H9 (cell line): ENCODE measurements around the gene DAB1. TPM values are rescaled to one million over a fixed set of nuclear protein-coding genes. Genes with fewer than 3 reads are reported as not detected.

ENCODE experiments used
- DNase-seq: peaks from one replicate; pipeline ENCODE4 v3.0.0-alpha.2; 2017
- H2AFZ ChIP-seq: one replicate; pipeline ENCODE4 v1.6.1; 2013; ENCODE audit warnings: mild to moderate bottlenecking, low read length, control low read depth, moderate library complexity
- H2AK5ac ChIP-seq: 2 replicates; pipeline ENCODE4 v1.6.1; 2013; ENCODE audit warnings: low read length, control low read depth, mixed read lengths; ENCODE audit not compliant: insufficient read length
- H2BK120ac ChIP-seq: one replicate; pipeline ENCODE4 v1.6.1; 2013; ENCODE audit warnings: low read depth, mild to moderate bottlenecking, low read length, control low read depth, inconsistent platforms; ENCODE audit not compliant: poor library complexity, severe bottlenecking
- H2BK12ac ChIP-seq: 2 replicates; pipeline ENCODE4 v1.6.1; 2013; ENCODE audit warnings: low read length, control low read depth, mixed read lengths, low read depth; ENCODE audit not compliant: insufficient read length
- H2BK15ac ChIP-seq: 2 replicates; pipeline ENCODE4 v1.6.1; 2013; ENCODE audit warnings: low read depth, low read length, control low read depth
- H2BK20ac ChIP-seq: one replicate; pipeline ENCODE4 v1.6.1; 2013; ENCODE audit warnings: low read depth, mild to moderate bottlenecking, low read length, control low read depth, inconsistent platforms; ENCODE audit not compliant: poor library complexity, severe bottlenecking
- H2BK5ac ChIP-seq: 2 replicates; pipeline ENCODE4 v1.6.1; 2013; ENCODE audit warnings: low read length, control low read depth, mixed read lengths; ENCODE audit not compliant: insufficient read length
- H3K14ac ChIP-seq: 2 replicates; pipeline ENCODE4 v1.6.1; 2013; ENCODE audit warnings: low read length, control low read depth; ENCODE audit not compliant: insufficient read depth
- H3K18ac ChIP-seq: 2 replicates; pipeline ENCODE4 v1.6.1; 2013; ENCODE audit warnings: low read depth, mild to moderate bottlenecking, mixed read lengths, low read length, control low read depth; ENCODE audit not compliant: insufficient read length
- H3K23ac ChIP-seq: 2 replicates; pipeline ENCODE4 v1.6.1; 2013; ENCODE audit warnings: low read length, control low read depth, mixed read lengths, low read depth; ENCODE audit not compliant: insufficient read length
- H3K23me2 ChIP-seq: 2 replicates; pipeline ENCODE4 v1.6.1; 2013; ENCODE audit warnings: low read depth, mild to moderate bottlenecking, mixed read lengths, low read length, control low read depth; ENCODE audit not compliant: insufficient read length, poor library complexity, severe bottlenecking
- H3K27ac ChIP-seq: 2 replicates; pipeline ENCODE4 v1.5.1; 2013; ENCODE audit warnings: low read length, control low read depth, mixed read lengths, low read depth; ENCODE audit not compliant: insufficient read length
- H3K27me3 ChIP-seq: 2 replicates; pipeline ENCODE4 v1.6.1; 2013; ENCODE audit warnings: low read length, control low read depth, inconsistent platforms; ENCODE audit not compliant: insufficient read depth
- H3K4ac ChIP-seq: 2 replicates; pipeline ENCODE4 v1.6.1; 2013; ENCODE audit warnings: low read depth, mild to moderate bottlenecking, control low read depth, inconsistent platforms, low read length, moderate library complexity
- H3K4me1 ChIP-seq: 2 replicates; pipeline ENCODE4 v1.6.1; 2013; ENCODE audit warnings: low read length, control low read depth, inconsistent platforms; ENCODE audit not compliant: insufficient read depth
- H3K4me2 ChIP-seq: 2 replicates; pipeline ENCODE4 v1.6.1; 2013; ENCODE audit warnings: low read length, control low read depth, mixed read lengths; ENCODE audit not compliant: insufficient read length, insufficient read depth
- H3K56ac ChIP-seq: 2 replicates; pipeline ENCODE4 v1.6.1; 2013; ENCODE audit warnings: low read depth, mild to moderate bottlenecking, mixed read lengths, low read length, control low read depth; ENCODE audit not compliant: insufficient read length
- H3K79me1 ChIP-seq: 2 replicates; pipeline ENCODE4 v1.6.1; 2013; ENCODE audit warnings: low read depth, mild to moderate bottlenecking, moderate library complexity, low read length, control low read depth, inconsistent platforms; ENCODE audit not compliant: insufficient read depth, poor library complexity, severe bottlenecking
- H3K79me2 ChIP-seq: 2 replicates; pipeline ENCODE4 v1.6.1; 2013; ENCODE audit warnings: low read length, control low read depth, inconsistent platforms; ENCODE audit not compliant: insufficient read depth
- H3K9ac ChIP-seq: 2 replicates; pipeline ENCODE4 v1.6.1; 2013; ENCODE audit warnings: low read length, control low read depth, mixed read lengths; ENCODE audit not compliant: insufficient read length; ENCODE audit errors: extremely low read depth
- H3K9me3 ChIP-seq: one replicate; pipeline ENCODE4 v1.6.1; 2013; ENCODE audit warnings: low read depth, low read length, inconsistent platforms; ENCODE audit not compliant: control insufficient read depth
- H3T11ph ChIP-seq: one replicate; pipeline ENCODE4 v1.6.1; 2013; ENCODE audit warnings: mild to moderate bottlenecking, low read length, control low read depth, inconsistent platforms
- H4K20me1 ChIP-seq: one replicate; pipeline ENCODE4 v1.6.1; 2013; ENCODE audit not compliant: control insufficient read depth, insufficient read length, insufficient read depth
- H4K5ac ChIP-seq: 2 replicates; pipeline ENCODE4 v1.6.1; 2013; ENCODE audit warnings: low read depth, mild to moderate bottlenecking, mixed read lengths, low read length, control low read depth; ENCODE audit not compliant: insufficient read length
- H4K8ac ChIP-seq: replicated peaks from 2 replicates; pipeline ENCODE4 v1.6.1; 2013; ENCODE audit warnings: low read length, control low read depth, mixed read lengths, low read depth; ENCODE audit not compliant: insufficient read length
- H4K91ac ChIP-seq: 2 replicates; pipeline ENCODE4 v1.6.1; 2013; ENCODE audit warnings: low read depth, mild to moderate bottlenecking, moderate library complexity, mixed read lengths, low read length, control low read depth; ENCODE audit not compliant: insufficient read length
- H3K27ac Mint-ChIP-seq, 3 experiments: 2 replicates in 2 of 3; 3 replicates in 1 of 3; pipeline ENCODE4 v1.8.0; 2020 to 2021; ENCODE audit warnings: mixed read lengths in 3 of 3, mild to moderate bottlenecking in 1 of 3, moderate library complexity in 1 of 3
- H3K27me3 Mint-ChIP-seq: 2 replicates; pipeline ENCODE4 v1.8.0; 2021; ENCODE audit warnings: low read depth, mild to moderate bottlenecking, moderate library complexity, mixed read lengths
- H3K36me3 Mint-ChIP-seq, 3 experiments: 2 replicates in 2 of 3; 3 replicates in 1 of 3; pipeline ENCODE4 v1.8.0; 2020 to 2021; ENCODE audit warnings: low read depth in 3 of 3, mixed read lengths in 3 of 3; ENCODE audit not compliant: insufficient read depth in 1 of 3
- H3K4me1 Mint-ChIP-seq, 2 experiments: 2 replicates each; pipeline ENCODE4 v1.8.0; 2020; ENCODE audit warnings: mixed read lengths in 2 of 2
- H3K4me3 Mint-ChIP-seq, 2 experiments: 2 replicates in 1 of 2; 3 replicates in 1 of 2; pipeline ENCODE4 v1.8.0; 2020 to 2021; ENCODE audit warnings: mild to moderate bottlenecking in 2 of 2, mixed read lengths in 2 of 2, moderate library complexity in 1 of 2
- H3K9me3 Mint-ChIP-seq, 2 experiments: 2 replicates in 1 of 2; 3 replicates in 1 of 2; pipeline ENCODE4 v1.8.0; 2020; ENCODE audit warnings: mild to moderate bottlenecking in 2 of 2, mixed read lengths in 2 of 2, moderate library complexity in 1 of 2
- WGBS: extraction: QIAGEN DNeasy Blood & Tissue Kit; methylation state at CpG from one replicate; pipeline ENCODE4 v1.1.7; 2013; ENCODE audit warnings: missing lambda C conversion rate, low lambda C conversion rate, mixed read lengths; ENCODE audit not compliant: insufficient read length; ENCODE audit errors: extremely low coverage; 5-methylcytosine and 5-hydroxymethylcytosine counted together
- total RNA-seq: library from RNA; stranded (reverse); gene quantifications from 2 replicates; pipeline ENCODE4 v1.2.1, GENCODE V29; 2021
- TF ChIP-seq, protein P1 (sequence below): fragments of 200-600 bp; sonication (generic); conservative IDR thresholded peaks from 3 replicates; pipeline ENCODE4 v1.8.0; 2021; ENCODE audit warnings: antibody characterized with exemption, mild to moderate bottlenecking

DAB1 gene
- total RNA-seq, 1 experiment from 2014 or later = 9.3 TPM

DNA sequence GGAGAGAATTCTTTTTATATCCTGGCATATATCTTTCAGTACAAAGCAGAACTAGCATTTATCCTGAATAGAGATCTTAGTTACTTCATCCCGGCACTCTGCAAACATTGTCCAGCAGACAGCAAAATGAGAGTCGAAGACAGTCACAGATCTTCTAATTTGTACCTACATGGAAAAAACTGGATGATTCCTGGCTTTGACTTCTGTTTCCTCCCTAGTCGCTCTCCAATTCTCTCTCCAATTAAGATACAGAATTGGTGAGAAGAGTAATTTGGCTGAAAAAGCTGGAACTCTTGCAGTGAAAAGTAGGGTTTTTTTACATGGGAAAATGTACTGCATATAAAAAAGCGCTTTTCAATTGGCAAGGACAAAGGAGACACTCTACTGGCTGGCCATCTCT lies 307.0 kb downstream of the DAB1 start:
- Histone ChIP-seq H4K91ac (no peak overlapping the region), H3K9me3 (no peaks in the 10 kb centered on the region), H3K14ac (no peak overlapping the region), H3K56ac (no peak overlapping the region), H2BK5ac (no peak overlapping the region), H4K20me1 (no peaks in the 10 kb centered on the region), H4K8ac (no peak overlapping the region), H2AK5ac (no peak overlapping the region), H3T11ph (no peak overlapping the region), H3K79me2 (no peaks in the 10 kb centered on the region), H3K23me2 (no peaks in the 10 kb centered on the region), H2BK20ac (no peak overlapping the region), H3K79me1 (no peaks in the 10 kb centered on the region), H3K4me2 (no peak overlapping the region), H3K27me3 (no peaks in the 10 kb centered on the region), H3K18ac (no peak overlapping the region), H3K4ac (no peak overlapping the region), H2BK12ac (no peak overlapping the region), H4K5ac (no peak overlapping the region), H2BK120ac (no peak overlapping the region), H3K27ac (no peak overlapping the region), H2AFZ (no peak overlapping the region), H2BK15ac (no peak overlapping the region), H3K4me1 (no peaks in the 10 kb centered on the region), H3K23ac (no peak overlapping the region), H3K9ac (no peak overlapping the region)
- Mint-ChIP-seq H3K36me3 (no peaks in the 10 kb centered on the region), H3K27me3 (no peaks in the 10 kb centered on the region; the same call in 1 of the 2 replicates), H3K9me3 (no peaks in the 10 kb centered on the region; a peak in 1 of 5 replicates), H3K4me1 (peaks cover 9 to 11% of the 10 kb centered on the region in 2 experiments), H3K27ac (no peak overlapping the region), H3K4me3 (no peak overlapping the region)
- TF ChIP-seq, protein P1, sequence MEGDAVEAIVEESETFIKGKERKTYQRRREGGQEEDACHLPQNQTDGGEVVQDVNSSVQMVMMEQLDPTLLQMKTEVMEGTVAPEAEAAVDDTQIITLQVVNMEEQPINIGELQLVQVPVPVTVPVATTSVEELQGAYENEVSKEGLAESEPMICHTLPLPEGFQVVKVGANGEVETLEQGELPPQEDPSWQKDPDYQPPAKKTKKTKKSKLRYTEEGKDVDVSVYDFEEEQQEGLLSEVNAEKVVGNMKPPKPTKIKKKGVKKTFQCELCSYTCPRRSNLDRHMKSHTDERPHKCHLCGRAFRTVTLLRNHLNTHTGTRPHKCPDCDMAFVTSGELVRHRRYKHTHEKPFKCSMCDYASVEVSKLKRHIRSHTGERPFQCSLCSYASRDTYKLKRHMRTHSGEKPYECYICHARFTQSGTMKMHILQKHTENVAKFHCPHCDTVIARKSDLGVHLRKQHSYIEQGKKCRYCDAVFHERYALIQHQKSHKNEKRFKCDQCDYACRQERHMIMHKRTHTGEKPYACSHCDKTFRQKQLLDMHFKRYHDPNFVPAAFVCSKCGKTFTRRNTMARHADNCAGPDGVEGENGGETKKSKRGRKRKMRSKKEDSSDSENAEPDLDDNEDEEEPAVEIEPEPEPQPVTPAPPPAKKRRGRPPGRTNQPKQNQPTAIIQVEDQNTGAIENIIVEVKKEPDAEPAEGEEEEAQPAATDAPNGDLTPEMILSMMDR = no peak
- WGBS = no CpG with 5 or more reads among the region's 4 CpGs
- DNase-seq = no peak
